Inferior parietal cortex (tissue), 1 donor: Measurements from ENCODE around the gene NUDT22.

ENCODE experiments used
- DNase-seq: peaks from one replicate; pipeline ENCODE4 v3.0.0-alpha.2; 2016; ENCODE audit errors: extremely low spot score

Gene NUDT22

GRCh38 chr11:64254326-64254725, 28.3 kb downstream of the NUDT22 start:
- DNase-seq: no peak

DNA sequence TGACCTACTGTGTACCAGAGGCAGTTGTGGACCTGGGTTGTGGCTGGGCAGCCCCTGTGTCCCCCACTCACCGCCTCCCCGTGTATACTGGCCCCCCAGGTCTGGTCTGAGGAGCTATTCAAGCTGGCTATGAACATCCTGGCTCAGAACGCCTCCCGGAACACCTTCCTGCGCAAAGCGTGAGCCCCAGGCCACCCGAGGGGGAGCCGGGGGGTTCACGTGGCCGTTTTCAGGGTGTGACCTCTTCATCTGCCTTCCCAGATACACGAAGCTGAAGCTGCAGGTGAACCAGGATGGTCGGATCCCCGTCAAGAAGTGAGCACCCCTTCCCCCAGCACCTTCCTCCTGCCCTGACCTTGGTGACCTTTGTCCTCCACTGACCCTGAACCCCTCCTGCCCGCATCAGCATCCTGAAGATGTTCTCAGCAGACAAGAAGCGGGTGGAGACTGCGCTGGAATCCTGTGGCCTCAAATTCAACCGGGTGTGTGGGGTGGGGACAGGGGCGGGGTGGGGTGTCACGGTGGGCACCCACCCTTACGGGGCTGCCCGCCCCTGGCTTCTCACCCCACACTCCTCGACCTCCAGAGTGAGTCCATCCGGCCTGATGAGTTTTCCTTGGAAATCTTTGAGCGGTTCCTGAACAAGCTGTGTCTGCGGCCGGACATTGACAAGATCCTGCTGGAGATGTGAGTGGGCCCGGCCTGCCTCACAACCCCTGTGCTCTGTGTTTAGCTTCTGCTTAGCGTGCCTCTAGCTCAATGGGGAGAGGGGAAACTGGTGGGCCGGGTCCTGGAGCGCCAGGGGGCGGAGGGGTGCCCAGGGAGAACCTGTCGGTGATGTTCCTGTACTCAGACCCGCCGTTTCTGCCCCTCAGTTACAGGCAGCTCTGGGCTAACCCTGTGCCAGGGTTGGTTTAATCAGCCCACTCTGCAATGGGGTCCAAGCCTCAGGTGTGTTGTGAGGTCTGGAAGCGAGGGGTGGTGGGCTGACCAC, 29.4 kb downstream of the NUDT22 start:
- no peak for DNase-seq

DNA sequence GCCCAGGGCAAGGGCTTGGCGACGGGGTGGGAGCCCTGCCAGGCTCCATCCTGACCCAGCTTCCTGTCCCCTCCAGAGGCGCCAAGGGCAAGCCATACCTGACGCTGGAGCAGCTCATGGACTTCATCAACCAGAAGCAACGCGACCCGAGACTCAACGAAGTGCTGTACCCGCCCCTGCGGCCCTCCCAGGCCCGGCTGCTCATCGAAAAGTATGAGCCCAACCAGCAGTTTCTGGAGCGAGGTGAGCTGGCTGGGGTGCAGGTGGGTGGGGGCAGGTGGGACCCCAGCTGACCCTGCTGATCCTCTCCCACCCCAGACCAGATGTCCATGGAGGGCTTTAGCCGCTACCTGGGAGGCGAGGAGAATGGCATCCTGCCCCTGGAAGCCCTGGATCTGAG, 30.2 kb downstream of the NUDT22 start:
- no peak for DNase-seq

- no peak for DNase-seq
Measured at GRCh38 chr11:64258356-64258755, 32.3 kb downstream of the NUDT22 start.

DNA sequence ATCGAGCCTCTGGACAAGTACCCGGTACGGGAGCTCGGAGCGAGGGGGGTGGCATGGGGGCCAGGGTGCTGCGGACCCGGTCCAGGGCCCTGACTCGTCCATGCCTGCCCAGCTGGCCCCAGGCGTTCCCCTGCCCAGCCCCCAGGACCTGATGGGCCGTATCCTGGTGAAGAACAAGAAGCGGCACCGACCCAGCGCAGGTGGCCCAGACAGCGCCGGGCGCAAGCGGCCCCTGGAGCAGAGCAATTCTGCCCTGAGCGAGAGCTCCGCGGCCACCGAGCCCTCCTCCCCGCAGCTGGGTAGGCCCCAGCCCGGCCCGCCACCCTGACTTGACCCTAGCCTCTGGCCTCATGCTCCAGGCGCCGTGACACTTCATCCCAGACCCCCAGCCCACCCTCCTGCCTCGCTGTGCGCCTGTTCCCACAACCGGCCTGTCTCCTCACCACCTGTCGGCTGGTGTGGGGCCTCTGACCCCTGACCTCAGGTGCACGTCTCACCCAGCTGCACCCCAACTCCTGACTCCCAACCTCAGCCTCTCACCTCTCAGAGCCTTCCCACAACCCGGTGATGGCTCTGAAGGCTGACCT, 33.0 kb downstream of the NUDT22 start:
- no peak for DNase-seq

GRCh38 chr11:64259533-64260067, 33.5 kb downstream of the NUDT22 start:
- no peak for DNase-seq

- DNase-seq: no peak
Measured at GRCh38 chr11:64260147-64260708, 34.2 kb downstream of the NUDT22 start.

GRCh38 chr11:64261556-64262080, 35.5 kb downstream of the NUDT22 start:
- no peak for DNase-seq

DNA sequence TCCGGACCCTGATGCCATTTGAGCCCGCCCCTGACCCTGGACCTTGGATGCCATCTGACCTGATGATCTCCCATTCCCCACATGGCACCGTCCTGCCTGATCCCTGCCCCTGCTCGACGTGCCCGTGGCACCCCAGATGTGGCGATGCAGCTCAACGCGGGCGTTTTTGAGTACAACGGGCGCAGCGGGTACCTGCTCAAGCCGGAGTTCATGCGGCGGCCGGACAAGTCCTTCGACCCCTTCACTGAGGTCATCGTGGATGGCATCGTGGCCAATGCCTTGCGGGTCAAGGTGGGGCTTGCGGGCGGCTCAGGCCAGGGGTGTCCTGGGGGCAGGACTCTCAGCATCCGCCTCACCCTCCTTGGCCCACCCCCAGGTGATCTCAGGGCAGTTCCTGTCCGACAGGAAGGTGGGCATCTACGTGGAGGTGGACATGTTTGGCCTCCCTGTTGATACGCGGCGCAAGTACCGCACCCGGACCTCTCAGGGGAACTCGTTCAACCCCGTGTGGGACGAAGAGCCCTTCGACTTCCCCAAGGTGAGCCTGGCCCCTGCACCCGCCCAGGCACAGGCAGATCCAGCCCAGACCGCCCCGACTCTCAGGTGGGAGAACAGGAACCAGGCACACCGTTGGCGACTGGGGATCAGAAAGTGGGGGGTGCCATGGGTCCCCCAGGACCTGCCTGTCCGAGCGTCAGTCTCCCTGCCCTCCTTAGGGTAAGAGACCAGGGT, 36.4 kb downstream of the NUDT22 start:
- DNase-seq: no peak

- no peak for DNase-seq
Measured at GRCh38 chr11:64263021-64263946, 37.2 kb downstream of the NUDT22 start.

GRCh38 chr11:64263947-64264317, 37.9 kb downstream of the NUDT22 start:
- no peak for DNase-seq

DNA sequence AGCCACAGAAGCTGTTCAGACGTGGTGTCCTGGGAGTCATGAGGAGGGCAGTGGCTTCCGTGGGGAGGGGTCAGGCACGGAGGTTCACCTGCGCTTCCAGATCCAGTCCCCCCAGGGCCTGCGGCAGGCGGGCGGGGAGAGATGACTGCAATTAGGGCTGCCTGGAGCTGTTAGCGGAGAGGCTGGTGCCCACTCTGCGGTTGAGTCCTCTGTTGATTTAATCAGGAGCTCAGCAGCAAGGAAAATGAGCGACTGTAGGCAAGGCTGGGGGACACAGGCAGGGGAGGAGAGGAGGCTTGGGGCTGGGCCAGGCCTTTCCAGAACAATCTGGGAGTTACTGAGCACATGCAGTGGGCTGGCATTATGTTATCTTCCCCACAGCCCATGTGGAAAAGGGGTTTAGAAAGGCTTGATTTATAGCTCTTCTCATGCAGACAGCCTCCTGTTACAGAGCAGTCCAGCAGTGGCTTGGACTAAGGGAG, 38.3 kb downstream of the NUDT22 start:
- no peak for DNase-seq

DNA sequence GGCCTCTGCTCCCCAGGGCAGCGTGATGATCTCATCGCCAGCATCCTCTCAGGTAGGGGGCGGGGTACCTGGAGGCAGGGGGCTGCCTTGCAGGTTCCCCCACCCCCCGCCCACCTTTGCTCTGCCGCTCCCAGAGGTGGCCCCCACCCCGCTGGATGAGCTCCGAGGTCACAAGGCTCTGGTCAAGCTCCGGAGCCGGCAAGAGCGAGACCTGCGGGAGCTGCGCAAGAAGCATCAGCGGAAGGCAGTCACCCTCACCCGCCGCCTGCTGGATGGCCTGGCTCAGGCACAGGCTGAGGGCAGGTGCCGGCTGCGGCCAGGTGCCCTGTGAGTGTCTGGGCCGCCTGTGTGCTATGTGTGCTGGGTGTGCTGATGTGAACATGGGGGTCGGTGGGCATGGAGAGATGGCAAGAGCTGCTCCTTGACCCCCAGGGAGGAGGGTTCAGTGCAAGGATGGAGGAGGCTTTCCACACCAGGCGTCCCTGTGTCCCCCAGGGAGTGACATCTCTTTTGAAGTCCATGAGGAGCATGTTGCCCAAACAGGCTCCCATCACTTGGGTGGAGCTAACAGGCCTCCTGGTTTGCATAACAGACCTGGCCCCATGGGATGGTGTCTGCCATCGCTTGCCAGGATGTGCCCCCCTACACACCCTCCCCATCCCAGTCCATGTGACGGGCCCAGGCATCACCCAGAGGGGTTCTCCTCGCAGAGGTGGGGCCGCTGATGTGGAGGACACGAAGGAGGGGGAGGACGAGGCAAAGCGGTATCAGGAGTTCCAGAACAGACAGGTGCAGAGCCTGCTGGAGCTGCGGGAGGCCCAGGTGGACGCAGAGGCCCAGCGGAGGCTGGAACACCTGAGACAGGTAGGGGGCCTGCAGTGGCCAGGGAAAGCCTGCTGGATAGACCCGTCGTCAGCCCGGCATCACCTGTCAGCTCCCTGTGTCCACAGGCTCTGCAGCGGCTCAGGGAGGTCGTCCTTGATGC, 39.4 kb downstream of the NUDT22 start:
- no peak for DNase-seq

DNA sequence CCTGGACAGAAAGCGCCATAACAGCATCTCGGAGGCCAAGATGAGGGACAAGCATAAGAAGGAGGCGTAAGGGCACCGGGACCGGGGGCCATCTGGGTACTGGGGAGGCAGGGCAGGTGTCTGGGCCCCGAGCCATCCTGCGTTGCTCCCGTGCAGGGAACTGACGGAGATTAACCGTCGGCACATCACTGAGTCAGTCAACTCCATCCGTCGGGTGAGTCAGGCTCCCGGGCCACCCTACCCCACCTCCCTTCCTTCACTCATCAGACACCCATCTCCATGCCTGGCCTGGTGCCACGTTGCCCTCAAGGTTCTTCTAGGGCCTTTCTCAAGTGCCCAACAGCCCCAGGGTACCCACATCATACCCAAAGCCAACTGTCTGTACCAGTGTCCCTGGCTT, 40.3 kb downstream of the NUDT22 start:
- no peak for DNase-seq

- DNase-seq: no peak
Measured at GRCh38 chr11:64267207-64267945, 41.3 kb downstream of the NUDT22 start.

GRCh38 chr11:64268025-64268892, 42.2 kb downstream of the NUDT22 start:
- DNase-seq: no peak

GRCh38 chr11:64268893-64269539, 42.9 kb downstream of the NUDT22 start:
- no peak for DNase-seq
